ENCODE measurements around the gene ACO2. TPM values are rescaled to one million over a fixed set of nuclear protein-coding genes. Genes with fewer than 3 reads are reported as not detected.

The ACO2 gene
- total and polyA plus RNA-seq, 5 donors = 471 to 611 (median 533) TPM

GRCh38 chr22:41498303-41498835 is 29.5 kb downstream of the ACO2 start:
- no peaks in the 10 kb centered on the region for H3K9me3 ChIP-seq (ENCODE audit: control insufficient read depth, low read length)
- intact Hi-C loops (cut with DNase I) = no loop called here
- DNase-seq (peak in 1 of 3 donors; percentile 59), ATAC-seq (no peak)
- peak overlapping the region; percentile 51 for H3K27ac ChIP-seq (ENCODE audit: low read length)
- 56% methylated on average over 6 of the region's 6 CpGs for WGBS
- no peaks in the 10 kb centered on the region for H3K27me3 ChIP-seq (ENCODE audit: control insufficient read depth, insufficient read depth)
- no peak overlapping the region for H3K4me3 ChIP-seq (ENCODE audit: low read length)
- peaks cover 16% of the 10 kb centered on the region for H3K4me1 ChIP-seq (ENCODE audit: control insufficient read depth, insufficient read depth, low read length)

GRCh38 chr22:41499624-41500280 is 30.8 kb downstream of the ACO2 start:
- intact Hi-C loops (cut with DNase I) = no loop called here

GRCh38 chr22:41500303-41500702 is 31.4 kb downstream of the ACO2 start:
- H3K9me3 ChIP-seq (ENCODE audit: control insufficient read depth, low read length) = no peaks in the 10 kb centered on the region
- H3K4me1 ChIP-seq (ENCODE audit: control insufficient read depth, insufficient read depth, low read length) = peaks cover 8% of the 10 kb centered on the region
- intact Hi-C loops (cut with DNase I) = no loop called here
- no peaks in the 10 kb centered on the region for H3K27me3 ChIP-seq (ENCODE audit: control insufficient read depth, insufficient read depth)
- no peak overlapping the region for H3K4me3 ChIP-seq (ENCODE audit: low read length)
- DNase-seq (no peak), ATAC-seq (no peak)
- H3K27ac ChIP-seq (ENCODE audit: low read length) = no peak overlapping the region
- 82% methylated on average over 7 of the region's 7 CpGs for WGBS

More at GRCh38 chr22:41499624-41500280, 30.8 kb downstream of the ACO2 start:
- DNase-seq = peak in 1 of 3 donors; percentile 61
- Histone ChIP-seq H3K9me3 (ENCODE audit: control insufficient read depth, low read length) (no peaks in the 10 kb centered on the region), H3K4me3 (ENCODE audit: low read length) (no peak overlapping the region), H3K4me1 (ENCODE audit: control insufficient read depth, insufficient read depth, low read length) (peaks cover 10% of the 10 kb centered on the region), H3K27me3 (ENCODE audit: control insufficient read depth, insufficient read depth) (no peaks in the 10 kb centered on the region), H3K27ac (ENCODE audit: low read length) (peak overlapping the region; percentile 65)
- 71% methylated on average over 10 of the region's 10 CpGs for WGBS
- ATAC-seq = peak; percentile 11 to 27

- Histone ChIP-seq H3K27ac (ENCODE audit: low read length) (no peak overlapping the region), H3K27me3 (ENCODE audit: control insufficient read depth, insufficient read depth) (no peaks in the 10 kb centered on the region), H3K4me3 (ENCODE audit: low read length) (no peak overlapping the region), H3K9me3 (ENCODE audit: control insufficient read depth, low read length) (no peaks in the 10 kb centered on the region), H3K4me1 (ENCODE audit: control insufficient read depth, insufficient read depth, low read length) (peaks cover 7% of the 10 kb centered on the region)
- 87% methylated on average over 5 of the region's 5 CpGs for WGBS
- DNase-seq (peak in 1 of 3 donors; percentile 7), ATAC-seq (peak in 1 of 2 donors; percentile 37)
- intact Hi-C loops (cut with DNase I) = no loop called here
Measured at GRCh38 chr22:41501209-41501608, 32.3 kb downstream of the ACO2 start.

- peak overlapping the region; percentile 43 for H3K27ac ChIP-seq (ENCODE audit: low read length)
- peak; percentile 65 to 80 (median 79) for DNase-seq
Measured at GRCh38 chr22:41504397-41504796, 35.5 kb downstream of the ACO2 start.

GRCh38 chr22:41504816-41505215 is 35.9 kb downstream of the ACO2 start:
- DNase-seq (no peak), ATAC-seq (no peak)
- Histone ChIP-seq H3K27ac (ENCODE audit: low read length) (peak overlapping the region; percentile 20), H3K4me1 (ENCODE audit: control insufficient read depth, insufficient read depth, low read length) (peaks cover 5% of the 10 kb centered on the region), H3K4me3 (ENCODE audit: low read length) (no peak overlapping the region), H3K27me3 (ENCODE audit: control insufficient read depth, insufficient read depth) (no peaks in the 10 kb centered on the region), H3K9me3 (ENCODE audit: control insufficient read depth, low read length) (no peaks in the 10 kb centered on the region)
- intact Hi-C loops (cut with DNase I) = no loop called here
- WGBS = 78% methylated on average over 4 of the region's 4 CpGs

More at GRCh38 chr22:41504397-41504796, 35.5 kb downstream of the ACO2 start:
- Histone ChIP-seq H3K4me1 (ENCODE audit: control insufficient read depth, insufficient read depth, low read length) (peaks cover 9% of the 10 kb centered on the region), H3K27me3 (ENCODE audit: control insufficient read depth, insufficient read depth) (no peaks in the 10 kb centered on the region), H3K4me3 (ENCODE audit: low read length) (no peak overlapping the region), H3K9me3 (ENCODE audit: control insufficient read depth, low read length) (no peaks in the 10 kb centered on the region)
- 43% methylated on average over 7 of the region's 7 CpGs for WGBS
- intact Hi-C loops (cut with DNase I) = no loop called here
- ATAC-seq = peak; percentile 58 to 62

- DNase-seq = peak in 1 of 3 donors; percentile 1
- no peak overlapping the region for H3K27ac ChIP-seq (ENCODE audit: low read length)
- H3K27me3 ChIP-seq (ENCODE audit: control insufficient read depth, insufficient read depth) = no peaks in the 10 kb centered on the region
- no peaks in the 10 kb centered on the region for H3K9me3 ChIP-seq (ENCODE audit: control insufficient read depth, low read length)
- ATAC-seq = no peak
- H3K4me1 ChIP-seq (ENCODE audit: control insufficient read depth, insufficient read depth, low read length) = peaks cover 5% of the 10 kb centered on the region
- WGBS = 89% methylated on average over 10 of the region's 10 CpGs
- H3K4me3 ChIP-seq (ENCODE audit: low read length) = no peak overlapping the region
- intact Hi-C loops (cut with DNase I) = no loop called here
Measured at GRCh38 chr22:41505511-41506220, 36.7 kb downstream of the ACO2 start.

GRCh38 chr22:41507330-41508063 is 38.6 kb downstream of the ACO2 start:
- Histone ChIP-seq H3K27me3 (ENCODE audit: control insufficient read depth, insufficient read depth) (no peaks in the 10 kb centered on the region), H3K9me3 (ENCODE audit: control insufficient read depth, low read length) (no peaks in the 10 kb centered on the region), H3K4me3 (ENCODE audit: low read length) (no peak overlapping the region), H3K27ac (ENCODE audit: low read length) (peak overlapping the region; percentile 45), H3K4me1 (ENCODE audit: control insufficient read depth, insufficient read depth, low read length) (peaks cover 7% of the 10 kb centered on the region)
- DNase-seq = peak in 1 of 3 donors; percentile 41
- intact Hi-C loops (cut with DNase I) = no loop called here
- WGBS = 88% methylated on average over 23 of the region's 23 CpGs
- ATAC-seq = no peak

- no peaks in the 10 kb centered on the region for H3K27me3 ChIP-seq (ENCODE audit: control insufficient read depth, insufficient read depth)
- no peak overlapping the region for H3K4me3 ChIP-seq (ENCODE audit: low read length)
- intact Hi-C loops (cut with DNase I) = no loop called here
- H3K27ac ChIP-seq (ENCODE audit: low read length) = peak overlapping the region; percentile 38
- ATAC-seq = peak; percentile 24 to 51
- H3K4me1 ChIP-seq (ENCODE audit: control insufficient read depth, insufficient read depth, low read length) = peaks cover 14% of the 10 kb centered on the region
- WGBS = 51% methylated on average over 12 of the region's 12 CpGs
- peak in 2 of 3 donors; percentile 76 to 87 for DNase-seq
- H3K9me3 ChIP-seq (ENCODE audit: control insufficient read depth, low read length) = no peaks in the 10 kb centered on the region
Measured at GRCh38 chr22:41508770-41509170, 39.9 kb downstream of the ACO2 start.

- DNase-seq = peak in 1 of 3 donors; percentile 35
- Histone ChIP-seq H3K4me1 (ENCODE audit: control insufficient read depth, insufficient read depth, low read length) (peaks cover 14% of the 10 kb centered on the region), H3K27ac (ENCODE audit: low read length) (peak overlapping the region; percentile 71), H3K9me3 (ENCODE audit: control insufficient read depth, low read length) (no peaks in the 10 kb centered on the region), H3K27me3 (ENCODE audit: control insufficient read depth, insufficient read depth) (no peaks in the 10 kb centered on the region), H3K4me3 (ENCODE audit: low read length) (no peak overlapping the region)
- 52% methylated on average over 2 of the region's 2 CpGs for WGBS
- intact Hi-C loops (cut with DNase I) = loop anchor here in 1 of 4 donors (10.0 kb wide), 1 partner anchor 47 kb away; the partner anchor contains the start of genes ACO2 and PHF5A
- ATAC-seq = peak; percentile 36 to 59
Measured at GRCh38 chr22:41511521-41511968, 42.6 kb downstream of the ACO2 start.
